ENCODE measurements around the gene VASH1. TPM values are rescaled to one million over a fixed set of nuclear protein-coding genes. Genes with fewer than 3 reads are reported as not detected.

VASH1 gene
- total RNA-seq, 1 experiment from 2014 or later: 5.2 TPM

DNA sequence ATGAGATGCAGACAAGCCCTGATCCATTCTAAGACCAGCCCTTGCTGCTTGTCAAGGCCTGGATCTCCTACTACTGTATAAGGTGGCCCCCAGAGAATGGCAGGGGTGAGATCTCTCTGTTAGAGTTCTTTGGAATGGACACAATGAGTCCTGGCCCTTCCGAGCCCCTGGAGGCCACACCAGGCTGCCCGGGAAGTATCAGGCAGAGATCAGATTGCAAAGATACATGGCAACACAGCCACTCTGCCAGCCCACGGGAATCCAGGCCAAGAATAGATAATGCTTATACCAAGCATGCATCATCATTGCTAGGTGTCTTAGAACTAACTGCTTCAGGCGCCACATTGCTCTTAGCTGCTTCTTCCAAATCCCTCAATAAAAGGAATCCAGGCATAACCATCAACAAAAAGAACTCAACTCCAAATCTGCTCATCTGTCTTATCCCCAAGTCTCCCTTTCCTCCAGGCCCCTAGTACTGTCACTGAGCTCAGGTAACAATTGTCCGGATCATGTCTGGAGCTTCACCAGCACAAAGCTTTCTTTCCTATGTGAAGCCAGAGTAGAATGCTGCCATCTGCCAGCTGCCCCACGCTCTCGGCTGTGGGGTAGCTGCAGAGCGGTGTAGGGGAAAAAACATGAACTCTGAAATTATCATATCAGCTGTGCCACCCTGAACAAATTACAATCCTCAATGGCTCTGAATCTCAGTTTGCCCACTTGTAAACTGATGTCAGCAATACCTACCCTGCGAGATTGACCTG lies 5.5 kb upstream of the VASH1 start:
- DNase-seq (ENCODE audit: low read depth, low spot score): no peak
- no peaks in the 10 kb centered on the region for H3K27me3 ChIP-seq (ENCODE audit: control insufficient read depth, insufficient read depth, low read length)
- no peak for ATAC-seq
- in situ Hi-C loops (cut with HindIII; ENCODE audit: low pct_unique_long_range_greater_than_20kb, low sequenced_read_pairs): no loop called here
- ChIA-PET CTCF (no interaction called here), POLR2A (no interaction called here)
- intact Hi-C loops (cut with micrococcal nuclease; ENCODE audit: unreplicated experiment): no loop called here
- no peaks in the 10 kb centered on the region for H3K9me3 ChIP-seq (ENCODE audit: control insufficient read depth, insufficient read depth, low read depth, low read length)
- H3K4me1 ChIP-seq (ENCODE audit: control insufficient read depth, insufficient read depth, low read length): no peaks in the 10 kb centered on the region
- no peaks in the 10 kb centered on the region for H3K36me3 ChIP-seq (ENCODE audit: control insufficient read depth, insufficient read depth, low read length)
- TF ChIP-seq, protein P1, sequence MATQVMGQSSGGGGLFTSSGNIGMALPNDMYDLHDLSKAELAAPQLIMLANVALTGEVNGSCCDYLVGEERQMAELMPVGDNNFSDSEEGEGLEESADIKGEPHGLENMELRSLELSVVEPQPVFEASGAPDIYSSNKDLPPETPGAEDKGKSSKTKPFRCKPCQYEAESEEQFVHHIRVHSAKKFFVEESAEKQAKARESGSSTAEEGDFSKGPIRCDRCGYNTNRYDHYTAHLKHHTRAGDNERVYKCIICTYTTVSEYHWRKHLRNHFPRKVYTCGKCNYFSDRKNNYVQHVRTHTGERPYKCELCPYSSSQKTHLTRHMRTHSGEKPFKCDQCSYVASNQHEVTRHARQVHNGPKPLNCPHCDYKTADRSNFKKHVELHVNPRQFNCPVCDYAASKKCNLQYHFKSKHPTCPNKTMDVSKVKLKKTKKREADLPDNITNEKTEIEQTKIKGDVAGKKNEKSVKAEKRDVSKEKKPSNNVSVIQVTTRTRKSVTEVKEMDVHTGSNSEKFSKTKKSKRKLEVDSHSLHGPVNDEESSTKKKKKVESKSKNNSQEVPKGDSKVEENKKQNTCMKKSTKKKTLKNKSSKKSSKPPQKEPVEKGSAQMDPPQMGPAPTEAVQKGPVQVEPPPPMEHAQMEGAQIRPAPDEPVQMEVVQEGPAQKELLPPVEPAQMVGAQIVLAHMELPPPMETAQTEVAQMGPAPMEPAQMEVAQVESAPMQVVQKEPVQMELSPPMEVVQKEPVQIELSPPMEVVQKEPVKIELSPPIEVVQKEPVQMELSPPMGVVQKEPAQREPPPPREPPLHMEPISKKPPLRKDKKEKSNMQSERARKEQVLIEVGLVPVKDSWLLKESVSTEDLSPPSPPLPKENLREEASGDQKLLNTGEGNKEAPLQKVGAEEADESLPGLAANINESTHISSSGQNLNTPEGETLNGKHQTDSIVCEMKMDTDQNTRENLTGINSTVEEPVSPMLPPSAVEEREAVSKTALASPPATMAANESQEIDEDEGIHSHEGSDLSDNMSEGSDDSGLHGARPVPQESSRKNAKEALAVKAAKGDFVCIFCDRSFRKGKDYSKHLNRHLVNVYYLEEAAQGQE (IDR thresholded peaks at IDR 0.05; ENCODE audit: insufficient read depth in 1 of 2, low read depth in 2 of 2, low read length in 1 of 2): no peak
- no peak for TF ChIP-seq TCF7L2 (IDR thresholded peaks at IDR 0.05; ENCODE audit: low read depth, low read length)
- TF ChIP-seq POLR2AphosphoS5 (IDR thresholded peaks at IDR 0.05; ENCODE audit: low read depth, low read length): no peak
- no peak for TF ChIP-seq SIN3A (IDR thresholded peaks at IDR 0.05; ENCODE audit: borderline replicate concordance, insufficient read depth, low read depth, low read length)
- TF ChIP-seq, protein P2, sequence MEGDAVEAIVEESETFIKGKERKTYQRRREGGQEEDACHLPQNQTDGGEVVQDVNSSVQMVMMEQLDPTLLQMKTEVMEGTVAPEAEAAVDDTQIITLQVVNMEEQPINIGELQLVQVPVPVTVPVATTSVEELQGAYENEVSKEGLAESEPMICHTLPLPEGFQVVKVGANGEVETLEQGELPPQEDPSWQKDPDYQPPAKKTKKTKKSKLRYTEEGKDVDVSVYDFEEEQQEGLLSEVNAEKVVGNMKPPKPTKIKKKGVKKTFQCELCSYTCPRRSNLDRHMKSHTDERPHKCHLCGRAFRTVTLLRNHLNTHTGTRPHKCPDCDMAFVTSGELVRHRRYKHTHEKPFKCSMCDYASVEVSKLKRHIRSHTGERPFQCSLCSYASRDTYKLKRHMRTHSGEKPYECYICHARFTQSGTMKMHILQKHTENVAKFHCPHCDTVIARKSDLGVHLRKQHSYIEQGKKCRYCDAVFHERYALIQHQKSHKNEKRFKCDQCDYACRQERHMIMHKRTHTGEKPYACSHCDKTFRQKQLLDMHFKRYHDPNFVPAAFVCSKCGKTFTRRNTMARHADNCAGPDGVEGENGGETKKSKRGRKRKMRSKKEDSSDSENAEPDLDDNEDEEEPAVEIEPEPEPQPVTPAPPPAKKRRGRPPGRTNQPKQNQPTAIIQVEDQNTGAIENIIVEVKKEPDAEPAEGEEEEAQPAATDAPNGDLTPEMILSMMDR (IDR thresholded peaks at IDR 0.05): no peak
- no TSS peak for BruUV-seq (replicated peaks)
- no peak overlapping the region for H3K4me3 ChIP-seq (ENCODE audit: low read depth in 2 of 2, low read length in 2 of 2)
- no peak overlapping the region for H3K27ac ChIP-seq (ENCODE audit: low read length)

DNA sequence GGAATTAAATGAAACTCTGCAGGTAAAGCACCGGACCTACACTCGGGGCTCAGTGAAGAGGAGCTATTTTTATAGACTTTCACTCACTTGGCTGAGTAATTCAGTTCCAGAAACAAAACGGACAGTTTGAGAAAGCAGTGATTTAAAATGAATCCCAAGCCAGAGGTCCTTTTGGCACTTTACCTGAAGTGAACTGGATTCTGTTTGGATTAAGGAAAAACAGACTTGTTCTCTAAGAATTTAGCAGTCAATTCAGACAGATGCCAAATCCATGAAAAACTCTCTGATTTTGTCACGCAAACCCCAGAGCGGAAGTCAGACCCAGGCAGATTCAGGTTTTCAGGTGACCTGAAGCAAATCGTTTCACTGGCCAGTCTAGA lies 4.9 kb upstream of the VASH1 start:
- ATAC-seq: no peak
- no peak for DNase-seq (ENCODE audit: low read depth, low spot score)
- in situ Hi-C loops (cut with HindIII; ENCODE audit: low pct_unique_long_range_greater_than_20kb, low sequenced_read_pairs) (no loop called here), intact Hi-C loops (cut with micrococcal nuclease; ENCODE audit: unreplicated experiment) (no loop called here)
- Histone ChIP-seq H3K4me3 (ENCODE audit: low read depth in 2 of 2, low read length in 2 of 2) (no peak overlapping the region), H3K4me1 (ENCODE audit: control insufficient read depth, insufficient read depth, low read length) (no peaks in the 10 kb centered on the region), H3K9me3 (ENCODE audit: control insufficient read depth, insufficient read depth, low read depth, low read length) (no peaks in the 10 kb centered on the region), H3K36me3 (ENCODE audit: control insufficient read depth, insufficient read depth, low read length) (no peaks in the 10 kb centered on the region), H3K27me3 (ENCODE audit: control insufficient read depth, insufficient read depth, low read length) (no peaks in the 10 kb centered on the region), H3K27ac (ENCODE audit: low read length) (no peak overlapping the region)
- TF ChIP-seq, protein P2 (IDR thresholded peaks at IDR 0.05): no peak
- TF ChIP-seq, protein P1 (IDR thresholded peaks at IDR 0.05; ENCODE audit: insufficient read depth in 1 of 2, low read depth in 2 of 2, low read length in 1 of 2): no peak
- TF ChIP-seq TCF7L2 (IDR thresholded peaks at IDR 0.05; ENCODE audit: low read depth, low read length) (no peak), SIN3A (IDR thresholded peaks at IDR 0.05; ENCODE audit: borderline replicate concordance, insufficient read depth, low read depth, low read length) (no peak), POLR2AphosphoS5 (IDR thresholded peaks at IDR 0.05; ENCODE audit: low read depth, low read length) (no peak)
- CTCF ChIA-PET: no interaction called here
- no TSS peak for BruUV-seq (replicated peaks)
- POLR2A ChIA-PET: no interaction called here
